Lower leg skin (tissue), 3 donors: Measurements from ENCODE around the gene INHBC.

ENCODE experiments used
- POLR2A ChIP-seq, 2 donors: fragments of 450-650 bp; IDR thresholded peaks; one replicate each; pipeline ENCODE4 v1.6.1; 2016 to 2017; ENCODE audit warnings: antibody characterized with exemption in 2 of 2, mild to moderate bottlenecking in 1 of 2, moderate library complexity in 1 of 2
- TF ChIP-seq, protein P1 (sequence below), 3 donors: fragments of 450-650 bp; IDR thresholded peaks; one replicate each; pipeline ENCODE4 v1.5.1; 2016; ENCODE audit warnings: antibody characterized with exemption in 3 of 3, mild to moderate bottlenecking in 3 of 3, moderate library complexity in 2 of 3

DNA sequence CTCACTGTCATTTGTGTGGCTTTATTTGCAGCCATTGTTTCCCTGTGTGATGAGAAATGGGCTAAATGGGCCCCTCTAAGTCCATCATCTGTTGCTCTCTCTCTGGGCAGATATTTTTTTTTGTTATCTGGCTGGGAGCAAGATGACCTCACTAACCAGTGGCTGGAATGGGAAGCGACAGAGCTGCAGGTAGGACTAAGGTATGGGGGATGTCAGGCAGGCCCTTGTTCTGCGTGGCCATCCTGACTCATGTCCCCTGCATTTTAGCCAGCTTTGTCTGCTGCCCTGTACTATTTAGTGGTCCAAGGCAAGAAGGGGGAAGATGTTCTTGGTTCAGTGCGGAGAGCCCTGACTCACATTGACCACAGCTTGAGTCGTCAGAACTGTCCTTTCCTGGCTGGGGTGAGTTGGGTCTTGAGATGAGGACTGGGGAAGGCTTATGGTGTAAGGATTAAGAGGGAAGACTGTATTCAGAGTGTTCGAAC, 54.6 kb downstream of the INHBC start:
- no peak for TF ChIP-seq POLR2A (IDR thresholded peaks at IDR 0.05)
- TF ChIP-seq, protein P1, sequence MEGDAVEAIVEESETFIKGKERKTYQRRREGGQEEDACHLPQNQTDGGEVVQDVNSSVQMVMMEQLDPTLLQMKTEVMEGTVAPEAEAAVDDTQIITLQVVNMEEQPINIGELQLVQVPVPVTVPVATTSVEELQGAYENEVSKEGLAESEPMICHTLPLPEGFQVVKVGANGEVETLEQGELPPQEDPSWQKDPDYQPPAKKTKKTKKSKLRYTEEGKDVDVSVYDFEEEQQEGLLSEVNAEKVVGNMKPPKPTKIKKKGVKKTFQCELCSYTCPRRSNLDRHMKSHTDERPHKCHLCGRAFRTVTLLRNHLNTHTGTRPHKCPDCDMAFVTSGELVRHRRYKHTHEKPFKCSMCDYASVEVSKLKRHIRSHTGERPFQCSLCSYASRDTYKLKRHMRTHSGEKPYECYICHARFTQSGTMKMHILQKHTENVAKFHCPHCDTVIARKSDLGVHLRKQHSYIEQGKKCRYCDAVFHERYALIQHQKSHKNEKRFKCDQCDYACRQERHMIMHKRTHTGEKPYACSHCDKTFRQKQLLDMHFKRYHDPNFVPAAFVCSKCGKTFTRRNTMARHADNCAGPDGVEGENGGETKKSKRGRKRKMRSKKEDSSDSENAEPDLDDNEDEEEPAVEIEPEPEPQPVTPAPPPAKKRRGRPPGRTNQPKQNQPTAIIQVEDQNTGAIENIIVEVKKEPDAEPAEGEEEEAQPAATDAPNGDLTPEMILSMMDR (IDR thresholded peaks at IDR 0.05), result no peak
